Esophagus squamous epithelium (tissue), 5 donors: ENCODE results near the gene NR5A2. TPM values are rescaled to one million over a fixed set of nuclear protein-coding genes. Genes with fewer than 3 reads are reported as not detected.

Experiments used
- DNase-seq: peaks from one replicate; lab custom pipeline; 2025; lab: John Stamatoyannopoulos, UW
- H3K27ac ChIP-seq, 4 donors: fragments of 200-600 bp; sonication (generic); one replicate each; pipeline ENCODE4 v1.5.1; 2016 to 2019; ENCODE audit warnings: mild to moderate bottlenecking in 1 of 4
- H3K27me3 ChIP-seq, 4 donors: fragments of 200-600 bp; sonication (generic); 1 replicate in 3 of 4; 2 replicates in 1 of 4; pipeline versions ENCODE4 v1.5.1 to v1.6.0; 2017 to 2021; ENCODE audit warnings: antibody characterized with exemption in 1 of 4
- H3K36me3 ChIP-seq, 3 donors: fragments of 200-600 bp; sonication (generic); one replicate each; pipeline ENCODE4 v1.5.1; 2016 to 2019
- H3K4me1 ChIP-seq, 3 donors: fragments of 200-600 bp; sonication (generic); one replicate each; pipeline ENCODE4 v1.5.1; 2017 to 2019
- H3K4me3 ChIP-seq, 4 donors: fragments of 200-600 bp; sonication (generic); 1 replicate in 3 of 4; 2 replicates in 1 of 4; pipeline ENCODE4 v1.5.1; 2016 to 2019; ENCODE audit warnings: mild to moderate bottlenecking in 2 of 4, moderate library complexity in 1 of 4
- H3K9me3 ChIP-seq, 3 donors: fragments of 200-600 bp; sonication (generic); one replicate each; pipeline ENCODE4 v1.5.1; 2016 to 2019
- POLR2A ChIP-seq, 4 donors: fragments of 450-650 bp; IDR thresholded peaks; one replicate each; pipeline ENCODE4 v1.6.1; 2017; ENCODE audit warnings: antibody characterized with exemption in 4 of 4, mild to moderate bottlenecking in 4 of 4, moderate library complexity in 3 of 4
- WGBS, 2 donors: methylation state at CpG; one replicate each; pipeline ENCODE4 v1.1.5; 2018; 5-methylcytosine and 5-hydroxymethylcytosine counted together
- intact Hi-C: fragments of 100-400 bp; cut with DNase I; formaldehyde crosslinking; loops from one replicate; pipeline ENCODE4 v1.15.0; 2022
- total RNA-seq, 4 donors: library from RNA; depleted of rRNA; stranded (reverse); fragments of >200 nt; gene quantifications; one replicate each; pipeline ENCODE4 v1.1.0, GENCODE V29; 2016
- TF ChIP-seq, protein P1 (sequence below), 6 experiments: fragments of 450-650 bp in 4 of 6; fragments of 200-600 bp in 2 of 6; sonication (generic) in 2 of 6; IDR thresholded peaks; one replicate each; pipeline ENCODE4 v1.5.1; 2016 to 2019; ENCODE audit warnings: antibody characterized with exemption in 6 of 6, mild to moderate bottlenecking in 4 of 6, moderate library complexity in 4 of 6
- donor health status: DM: yes; HTN: yes; CAD: no.

Gene NR5A2
- total RNA-seq, 4 donors from 2014 or later: 0.30 to 4.2 (median 0.87) TPM

GRCh38 chr1:200157715-200158114 is 130.2 kb downstream of the NR5A2 start:
- TF ChIP-seq, protein P1, sequence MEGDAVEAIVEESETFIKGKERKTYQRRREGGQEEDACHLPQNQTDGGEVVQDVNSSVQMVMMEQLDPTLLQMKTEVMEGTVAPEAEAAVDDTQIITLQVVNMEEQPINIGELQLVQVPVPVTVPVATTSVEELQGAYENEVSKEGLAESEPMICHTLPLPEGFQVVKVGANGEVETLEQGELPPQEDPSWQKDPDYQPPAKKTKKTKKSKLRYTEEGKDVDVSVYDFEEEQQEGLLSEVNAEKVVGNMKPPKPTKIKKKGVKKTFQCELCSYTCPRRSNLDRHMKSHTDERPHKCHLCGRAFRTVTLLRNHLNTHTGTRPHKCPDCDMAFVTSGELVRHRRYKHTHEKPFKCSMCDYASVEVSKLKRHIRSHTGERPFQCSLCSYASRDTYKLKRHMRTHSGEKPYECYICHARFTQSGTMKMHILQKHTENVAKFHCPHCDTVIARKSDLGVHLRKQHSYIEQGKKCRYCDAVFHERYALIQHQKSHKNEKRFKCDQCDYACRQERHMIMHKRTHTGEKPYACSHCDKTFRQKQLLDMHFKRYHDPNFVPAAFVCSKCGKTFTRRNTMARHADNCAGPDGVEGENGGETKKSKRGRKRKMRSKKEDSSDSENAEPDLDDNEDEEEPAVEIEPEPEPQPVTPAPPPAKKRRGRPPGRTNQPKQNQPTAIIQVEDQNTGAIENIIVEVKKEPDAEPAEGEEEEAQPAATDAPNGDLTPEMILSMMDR (IDR thresholded peaks at IDR 0.05): no peak
- TF ChIP-seq POLR2A (IDR thresholded peaks at IDR 0.05): no peak
- Histone ChIP-seq H3K36me3 (no peaks in the 10 kb centered on the region), H3K27ac (no peak overlapping the region), H3K9me3 (no peaks in the 10 kb centered on the region), H3K27me3 (peaks cover 0 to 7% (median 0%) of the 10 kb centered on the region in 4 donors), H3K4me1 (peaks cover 0 to 9% (median 0%) of the 10 kb centered on the region in 3 donors), H3K4me3 (no peak overlapping the region)
- intact Hi-C loops: no loop called here
- DNase-seq: no peak

DNA sequence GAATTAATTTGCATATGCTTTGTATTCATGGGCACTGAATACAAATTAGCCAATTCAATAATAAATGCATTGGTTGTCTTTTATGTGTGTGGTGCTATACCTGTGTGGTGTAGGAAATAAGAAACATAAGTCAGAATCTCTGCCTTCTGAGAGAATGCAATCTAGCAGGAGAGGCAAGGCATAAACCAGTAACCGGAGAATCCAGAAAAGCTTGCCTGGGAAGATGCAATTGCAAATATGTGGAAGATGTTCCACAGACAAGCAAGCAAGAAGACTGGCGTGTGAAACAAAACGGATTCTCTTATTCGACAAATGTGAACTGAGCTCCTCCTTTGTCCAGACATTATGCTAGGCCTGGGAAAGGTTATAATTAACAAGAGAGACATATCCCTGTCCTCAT is 134.3 kb downstream of the NR5A2 start:
- TF ChIP-seq, protein P1 (IDR thresholded peaks at IDR 0.05): no peak
- no peak for TF ChIP-seq POLR2A (IDR thresholded peaks at IDR 0.05)
- Histone ChIP-seq H3K27ac (no peak overlapping the region), H3K4me1 (no peaks in the 10 kb centered on the region), H3K4me3 (no peak overlapping the region), H3K36me3 (no peaks in the 10 kb centered on the region), H3K27me3 (peaks cover 0 to 11% (median 0%) of the 10 kb centered on the region in 4 donors), H3K9me3 (no peaks in the 10 kb centered on the region)
- intact Hi-C loops: no loop called here
- WGBS, 2 donors: 89 to 90% methylated on average over 4 of the region's 4 CpGs
- DNase-seq: no peak

DNA sequence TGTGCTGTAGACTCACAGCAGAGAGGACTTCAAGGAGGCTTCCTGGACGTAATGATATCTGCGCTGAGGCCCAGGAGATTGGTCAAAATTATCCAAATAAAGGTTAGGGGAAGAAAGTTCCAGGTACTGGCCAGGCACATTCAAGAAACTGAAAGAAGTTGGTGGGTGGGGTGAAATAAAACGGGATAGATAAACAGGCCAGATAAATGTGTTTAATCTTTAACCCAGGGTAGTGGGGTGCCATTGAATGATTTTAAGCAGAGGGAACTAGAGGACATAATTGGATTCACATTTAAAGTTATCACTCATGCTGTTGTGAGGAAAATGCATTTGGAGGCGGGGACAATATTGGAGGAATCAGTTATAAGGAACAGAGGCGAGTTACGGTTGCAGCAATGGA is 134.7 kb downstream of the NR5A2 start:
- intact Hi-C loops: no loop called here
- H3K27ac ChIP-seq: no peak overlapping the region
- 91% methylated on average over 6 of the region's 6 CpGs for WGBS, 2 donors

GRCh38 chr1:200162877-200163276 is 135.4 kb downstream of the NR5A2 start:
- DNase-seq: no peak
- Histone ChIP-seq H3K27me3 (peaks cover 0 to 17% (median 0%) of the 10 kb centered on the region in 4 donors), H3K4me3 (no peak overlapping the region), H3K4me1 (no peaks in the 10 kb centered on the region), H3K36me3 (no peaks in the 10 kb centered on the region), H3K27ac (no peak overlapping the region), H3K9me3 (no peaks in the 10 kb centered on the region)
- TF ChIP-seq, protein P1 (IDR thresholded peaks at IDR 0.05): no peak
- no peak for TF ChIP-seq POLR2A (IDR thresholded peaks at IDR 0.05)
- intact Hi-C loops: no loop called here

More for the DNA sequence above, 134.7 kb downstream of the NR5A2 start:
- no peaks in the 10 kb centered on the region for H3K36me3 ChIP-seq
- H3K4me1 ChIP-seq: no peaks in the 10 kb centered on the region
- DNase-seq: no peak
- H3K27me3 ChIP-seq: peaks cover 0 to 15% (median 0%) of the 10 kb centered on the region in 4 donors
- TF ChIP-seq, protein P1 (IDR thresholded peaks at IDR 0.05): no peak
- TF ChIP-seq POLR2A (IDR thresholded peaks at IDR 0.05): no peak
- H3K9me3 ChIP-seq: no peaks in the 10 kb centered on the region
- no peak overlapping the region for H3K4me3 ChIP-seq

GRCh38 chr1:200163911-200164310 is 136.4 kb downstream of the NR5A2 start:
- 84 to 85% methylated on average over 3 of the region's 3 CpGs for WGBS, 2 donors
- peaks cover 0 to 17% (median 0%) of the 10 kb centered on the region in 4 donors for H3K27me3 ChIP-seq
- H3K4me3 ChIP-seq: no peak overlapping the region
- intact Hi-C loops: no loop called here
- H3K27ac ChIP-seq: no peak overlapping the region
- DNase-seq: no peak
- H3K36me3 ChIP-seq: no peaks in the 10 kb centered on the region
- no peaks in the 10 kb centered on the region for H3K9me3 ChIP-seq
- no peaks in the 10 kb centered on the region for H3K4me1 ChIP-seq
- TF ChIP-seq POLR2A (IDR thresholded peaks at IDR 0.05): no peak
